Thyroid gland (tissue), 4 donors: ENCODE data around the gene SPARC.

Experiments
- CTCF ChIP-seq, 6 experiments: fragments of 200-600 bp in 3 of 6; fragments of 450-650 bp in 3 of 6; sonication (generic) in 3 of 6; IDR thresholded peaks; one replicate each; pipeline ENCODE4 v1.5.1; 2016 to 2019; ENCODE audit warnings: antibody characterized with exemption in 6 of 6, mild to moderate bottlenecking in 2 of 6, inconsistent platforms in 1 of 6, moderate library complexity in 1 of 6
- POLR2A ChIP-seq, 2 donors: fragments of 450-650 bp; IDR thresholded peaks; one replicate each; pipeline ENCODE4 v1.6.1; 2017; ENCODE audit warnings: antibody characterized with exemption in 2 of 2, mild to moderate bottlenecking in 2 of 2, moderate library complexity in 1 of 2

- TF ChIP-seq CTCF (IDR thresholded peaks at IDR 0.05) (no peak), POLR2A (IDR thresholded peaks at IDR 0.05) (no peak)
These were observed 46.8 kb upstream of the SPARC start for GRCh38 chr5:151733358-151734063.
